ENCODE measurements around the gene BRIP1. TPM values are rescaled to one million over a fixed set of nuclear protein-coding genes. Genes with fewer than 3 reads are reported as not detected.

Gene BRIP1
- total and polyA plus RNA-seq, 9 of the 15 experiments (the other 6 are each of a cell fraction or from before 2014, with no cell fraction given) = 2.4 to 17.5 (median 11.2) TPM

GRCh38 chr17:61739002-61739401 is 124.3 kb downstream of the BRIP1 start:
- H3K4me1 ChIP-seq (replicated peaks in 1 of 2; ENCODE audit: control insufficient read depth in 2 of 2, insufficient read depth in 2 of 2, low read length in 2 of 2) = no peaks in the 10 kb centered on the region
- no peak for DNase-seq (ENCODE audit: extremely low read depth in 1 of 4, low spot score in 3 of 4)
- peak; percentile 42 for FAIRE-seq
- intact Hi-C loops (cut with micrococcal nuclease) = no loop called here
- H3K27me3 ChIP-seq (ENCODE audit: control insufficient read depth in 2 of 2, insufficient read depth in 2 of 2, low read length in 2 of 2) = no peaks in the 10 kb centered on the region
- no peaks in the 10 kb centered on the region for H3K9me3 ChIP-seq (replicated peaks; ENCODE audit: control insufficient read depth, insufficient read depth, low read depth, low read length)
- no peaks in the 10 kb centered on the region for H3K9me1 ChIP-seq (ENCODE audit: control insufficient read depth, insufficient read depth, low read length)
- no TSS peak for BruUV-seq (replicated peaks)
- no peak for ATAC-seq
- in situ Hi-C loops (cut with MboI) = no loop called here
- no peak overlapping the region for H3K4me3 ChIP-seq
- POLR2A ChIA-PET = interaction anchor here (0.6 kb wide), 1 partner anchor 24 kb away, joined by 3 read pairs; no protein-coding TSS in a partner anchor
- H4K20me1 ChIP-seq (replicated peaks; ENCODE audit: control insufficient read depth, insufficient read depth, low read length) = no peaks in the 10 kb centered on the region
- H3K36me3 ChIP-seq (ENCODE audit: control insufficient read depth, insufficient read depth, low read length) = peaks cover 5% of the 10 kb centered on the region
- H3K4me2 ChIP-seq (ENCODE audit: insufficient read depth, low read length) = no peak overlapping the region
- H3K27ac ChIP-seq (ENCODE audit: extremely low read depth, low read depth, low read length) = no peak overlapping the region
- H3K9ac ChIP-seq (ENCODE audit: insufficient read depth in 1 of 2, low read depth in 2 of 2, low read length in 2 of 2) = no peak overlapping the region
- H3K79me2 ChIP-seq (ENCODE audit: control insufficient read depth, insufficient read depth, low read length) = no peaks in the 10 kb centered on the region
- TF ChIP-seq EWSR1 (IDR thresholded peaks at IDR 0.05; ENCODE audit: borderline replicate concordance, low read depth, partially characterized antibody) = peak; percentile 68
- no peak for TF ChIP-seq ZBTB7A (IDR thresholded peaks at IDR 0.05; ENCODE audit: borderline replicate concordance, control insufficient read depth, low read depth, low read length)
- peak in 1 of 3 experiments; percentile 94; a peak in 2 of 6 replicates for TF ChIP-seq ZBTB11 (CRISPR knock-in tag; IDR thresholded peaks at IDR 0.05)
- CTCF ChIA-PET (ENCODE audit: low intra/inter-chr PET ratio) = no interaction called here
- H2AFZ ChIP-seq (ENCODE audit: low read depth, low read length) = no peak overlapping the region
